Muscle of arm (tissue), 12 donors: Measurements from ENCODE around the gene PHC3. TPM values are rescaled to one million over a fixed set of nuclear protein-coding genes. Genes with fewer than 3 reads are reported as not detected.
"Not testable (repeated sequence)": the region's sequence is repeated elsewhere in the genome, so short reads cannot be mapped to it uniquely, and the experiment has no call there.

Experiments used
- DNase-seq: peaks from one replicate; pipeline ENCODE4 v3.0.0-alpha.2; 2013
- polyA plus RNA-seq, 12 donors: library from polyadenylated mRNA; unstranded; fragments of 120-200 nt; gene quantifications; one replicate each; pipeline ENCODE4 v1.2.1, GENCODE V29; 2013; ENCODE audit not compliant: insufficient read length in 12 of 12

Gene PHC3
- polyA plus RNA-seq, 12 donors = 14.1 to 47.2 (median 24.8) TPM

DNA sequence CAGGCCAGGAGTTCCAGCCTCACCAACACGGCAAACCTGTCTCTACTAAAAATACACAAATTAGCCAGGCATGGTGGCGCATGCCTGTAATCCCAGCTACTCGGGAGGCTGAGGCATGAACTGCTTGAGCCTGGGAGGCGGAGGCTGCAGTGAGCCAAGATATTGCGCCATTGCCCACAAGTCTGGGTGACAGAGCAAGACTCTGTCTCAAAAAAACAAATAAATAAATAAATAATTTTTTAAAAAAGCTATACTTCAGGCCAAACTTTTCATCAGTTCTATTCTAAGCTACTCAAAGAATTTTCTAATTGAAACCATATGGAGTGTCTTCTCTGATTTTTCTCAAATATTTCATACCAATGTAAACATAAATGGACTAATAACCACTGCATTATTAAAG, 43.5 kb downstream of the PHC3 start:
- no peak for DNase-seq

DNA sequence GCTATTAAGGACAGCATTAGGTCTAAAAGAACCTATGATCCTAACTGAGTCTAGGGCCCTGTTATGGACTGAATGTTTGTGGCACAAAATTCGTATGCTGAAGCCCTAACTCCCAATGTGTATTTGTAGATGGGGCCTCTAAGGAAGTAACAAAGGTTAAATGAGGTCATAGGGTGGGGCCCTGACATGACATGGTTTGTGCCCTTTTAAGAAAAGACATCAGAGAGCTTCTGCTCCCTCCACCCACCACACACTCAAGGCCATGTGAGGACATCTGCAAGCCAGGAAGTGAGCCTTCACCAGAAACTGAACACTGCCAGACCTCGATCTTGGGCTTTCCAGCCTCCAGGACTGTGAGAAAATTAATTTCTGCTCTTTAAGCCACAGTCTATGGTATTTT, 49.2 kb downstream of the PHC3 start:
- no peak for DNase-seq

DNA sequence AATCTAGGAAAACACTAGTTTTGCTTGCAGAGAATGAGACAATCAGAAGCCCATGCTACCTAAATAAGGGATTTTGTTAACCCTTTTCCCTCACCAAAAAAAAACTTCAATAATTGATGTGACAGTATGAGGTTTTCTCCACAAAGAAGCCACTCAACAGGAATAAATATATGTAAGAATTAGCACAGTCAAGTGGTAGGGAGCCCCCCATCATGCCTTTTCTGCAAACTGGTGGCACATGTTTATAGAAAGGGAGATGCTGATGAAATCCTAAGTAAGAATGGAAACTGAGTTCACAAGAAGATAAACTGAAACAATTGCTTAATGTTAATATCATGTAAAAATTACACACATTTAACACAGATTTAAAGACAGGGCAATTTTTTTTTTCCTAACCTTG, 51.0 kb downstream of the PHC3 start:
- no peak for DNase-seq

DNA sequence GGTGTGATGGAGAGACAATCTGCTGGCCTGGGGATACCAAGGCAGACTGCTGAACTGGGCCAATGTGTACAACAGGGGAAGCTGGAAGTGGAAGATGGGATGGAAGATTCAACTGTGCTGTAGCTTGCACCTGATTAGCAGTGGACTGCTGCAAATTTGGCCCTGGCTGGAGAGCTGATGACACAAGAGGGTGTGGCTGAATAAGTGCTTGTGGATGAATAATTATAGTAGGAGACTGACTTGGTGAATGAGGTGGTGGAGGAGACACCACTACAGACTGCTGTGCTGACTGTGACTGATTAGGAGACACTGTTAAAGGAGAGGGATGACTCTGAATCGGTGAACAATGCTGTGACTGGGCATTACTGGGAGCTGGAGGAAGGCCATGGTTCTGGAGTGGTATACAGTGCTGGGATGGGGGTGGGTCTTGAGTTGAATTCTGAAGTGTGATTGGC, 52.5 kb downstream of the PHC3 start:
- no peak for DNase-seq

DNA sequence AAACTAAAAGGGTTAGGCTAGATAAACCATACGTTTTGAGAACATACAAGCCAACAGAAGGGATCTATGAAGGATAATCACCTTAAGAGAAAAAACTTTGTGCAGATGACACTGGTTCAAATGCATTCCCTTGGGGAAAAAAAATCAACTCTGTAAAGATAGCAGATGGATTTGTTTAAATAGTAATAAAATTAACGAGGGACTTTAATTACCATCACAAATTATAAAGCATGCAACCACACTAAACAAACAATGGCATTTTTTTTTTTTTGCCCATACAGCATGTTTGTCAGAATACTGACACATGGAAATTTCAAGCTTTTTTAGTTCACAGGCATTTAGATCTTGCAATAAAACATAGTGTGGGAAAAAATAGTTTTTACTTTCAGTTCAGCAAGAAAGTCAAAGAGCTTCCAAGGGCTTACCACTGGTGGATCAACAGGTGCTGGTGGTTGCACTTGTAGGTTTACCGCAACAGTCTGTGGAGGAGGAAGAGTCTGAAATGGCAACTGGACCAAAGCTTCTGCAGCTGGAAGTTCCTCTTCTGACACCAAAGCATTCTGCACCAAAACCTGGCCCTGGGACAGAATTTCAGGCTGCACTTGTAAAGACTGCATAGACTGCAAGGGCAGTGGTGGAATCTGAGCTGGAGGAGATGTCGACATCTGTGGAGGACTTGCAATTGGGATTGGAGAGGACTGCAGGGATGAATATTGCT, 53.1 kb downstream of the PHC3 start:
- DNase-seq = no peak

DNA sequence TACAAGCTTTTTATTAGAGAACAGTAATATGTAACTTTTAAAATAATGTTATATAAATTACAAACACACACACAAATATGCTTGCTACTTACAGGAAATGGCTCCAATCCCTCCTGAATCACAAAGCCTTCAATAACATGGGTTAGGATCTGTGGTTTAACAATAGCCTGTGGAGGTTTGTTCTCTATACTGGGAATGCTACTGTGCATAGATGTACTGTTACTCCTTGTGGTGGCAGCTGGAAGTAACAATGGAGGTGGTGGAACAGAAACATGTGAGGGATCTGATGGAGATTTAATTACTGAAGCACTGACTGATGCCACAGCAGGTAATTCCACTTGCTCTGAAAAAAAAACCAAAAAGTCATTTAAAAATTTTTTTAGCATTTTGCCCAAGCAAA, 64.4 kb downstream of the PHC3 start:
- no peak for DNase-seq

DNA sequence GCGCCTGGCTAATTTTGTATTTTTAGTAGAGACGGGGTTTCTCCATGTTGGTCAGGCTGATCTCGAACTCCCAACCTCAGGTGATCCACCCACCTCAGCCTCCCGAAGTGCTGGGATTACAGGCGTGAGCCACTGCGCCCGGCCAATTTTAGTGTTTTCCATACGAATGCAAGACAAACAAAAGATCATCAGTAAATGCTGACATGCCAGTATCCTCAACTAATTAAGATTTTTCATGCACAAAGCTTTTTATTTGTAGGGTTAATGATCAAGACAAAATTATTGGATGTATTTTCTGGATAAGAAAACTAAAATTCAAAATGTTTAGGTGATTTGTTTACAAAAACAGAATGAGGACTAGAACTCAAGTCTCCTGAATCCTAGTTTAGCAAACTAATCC, 67.4 kb downstream of the PHC3 start:
- DNase-seq = not testable (repeated sequence)

DNA sequence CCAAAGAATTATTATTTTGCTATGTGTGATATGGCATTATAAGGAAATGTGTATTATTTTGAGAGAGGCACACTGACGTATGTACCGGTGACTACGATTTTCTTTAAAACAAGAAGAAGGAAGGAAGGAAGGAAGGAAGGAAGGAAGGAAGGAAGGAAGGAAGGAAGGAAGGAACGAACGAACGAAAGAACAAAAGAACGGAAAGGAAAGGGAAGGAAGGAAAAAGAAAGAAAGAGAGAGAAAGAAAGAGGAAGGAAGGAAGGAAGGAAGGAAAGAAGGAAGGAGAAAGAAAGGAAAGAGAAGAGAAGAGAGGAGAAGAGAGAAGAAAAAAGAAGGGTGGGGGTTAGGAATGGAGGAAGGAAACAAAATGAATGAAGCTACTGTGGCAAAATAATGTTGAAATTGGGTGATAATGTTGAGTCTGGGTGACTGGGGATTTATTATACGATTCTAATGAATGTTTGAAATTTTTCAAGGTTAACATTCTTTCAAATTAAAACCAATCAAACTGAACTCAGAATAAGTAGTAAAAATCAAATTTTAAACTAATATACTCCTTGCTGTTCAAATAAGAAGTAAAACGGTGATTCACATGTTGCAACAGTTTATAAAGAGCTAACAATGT, 70.3 kb downstream of the PHC3 start:
- no peak for DNase-seq

DNA sequence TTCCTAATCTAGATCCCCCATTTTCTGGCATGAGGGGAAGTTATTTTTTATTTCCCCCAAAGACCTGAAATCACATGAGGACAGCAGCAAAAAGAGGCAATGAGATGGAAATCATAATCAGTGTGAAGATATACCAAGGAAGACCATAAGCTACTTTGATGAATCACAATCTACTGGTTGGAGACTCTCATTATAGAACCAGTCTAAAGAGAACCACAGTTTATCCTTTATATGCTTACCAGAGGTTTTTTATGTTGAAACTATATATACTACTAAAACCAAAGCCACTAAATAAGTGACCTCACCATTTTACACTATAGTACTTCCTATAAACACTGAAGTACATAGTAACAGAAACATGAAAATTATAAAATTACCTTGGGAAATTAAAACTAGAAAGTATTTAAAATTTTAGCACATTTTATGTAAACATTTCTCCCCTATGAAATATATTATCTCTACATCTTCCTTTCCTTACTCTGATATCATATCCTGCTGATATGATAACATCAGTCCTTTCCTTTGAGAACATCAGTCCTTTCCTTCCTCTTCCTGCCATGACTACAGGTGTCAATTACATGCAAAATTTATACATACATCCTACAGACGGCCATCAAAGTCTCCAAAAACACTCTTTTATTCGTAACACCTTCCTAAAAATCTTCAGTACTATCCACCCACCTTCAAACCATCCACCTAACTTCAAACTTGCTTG, 71.8 kb downstream of the PHC3 start:
- no peak for DNase-seq

DNA sequence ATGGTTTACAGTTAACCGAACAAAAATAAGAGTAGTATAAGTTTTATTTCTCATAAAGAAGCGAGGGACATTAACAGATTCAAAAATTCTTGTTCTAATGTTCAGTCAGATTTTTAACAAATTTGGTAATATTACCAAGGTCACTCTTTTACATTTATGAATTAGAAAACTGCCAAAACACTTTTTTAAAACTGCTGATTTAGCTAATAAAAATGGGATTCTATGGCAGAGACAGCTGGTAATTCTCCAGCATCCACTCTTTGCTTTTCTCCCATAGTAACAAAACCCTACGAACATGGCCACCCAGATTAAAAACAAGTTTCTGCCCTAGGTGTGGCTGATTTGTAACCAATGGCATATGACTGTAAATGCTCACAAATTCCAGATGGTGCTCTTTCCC, 72.6 kb downstream of the PHC3 start:
- no peak for DNase-seq

DNA sequence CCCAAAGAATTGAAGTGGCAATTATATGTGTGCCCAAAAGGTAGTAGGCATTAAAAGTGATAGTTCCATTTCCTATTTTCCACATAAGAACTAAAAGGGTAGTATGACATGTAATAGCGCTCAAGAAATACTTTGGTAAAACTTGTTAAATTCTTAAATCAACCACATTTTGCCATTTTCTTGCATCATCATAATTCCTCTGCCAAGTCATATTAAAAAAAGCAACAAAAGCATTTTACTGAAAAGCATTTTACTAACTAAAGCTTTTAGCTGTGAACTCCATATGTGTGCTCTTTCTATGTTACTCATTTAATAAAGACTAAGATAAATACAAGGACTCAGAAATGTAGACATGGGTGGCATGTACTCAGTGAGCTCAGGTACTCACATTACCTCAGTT, 73.6 kb downstream of the PHC3 start:
- DNase-seq = no peak

DNA sequence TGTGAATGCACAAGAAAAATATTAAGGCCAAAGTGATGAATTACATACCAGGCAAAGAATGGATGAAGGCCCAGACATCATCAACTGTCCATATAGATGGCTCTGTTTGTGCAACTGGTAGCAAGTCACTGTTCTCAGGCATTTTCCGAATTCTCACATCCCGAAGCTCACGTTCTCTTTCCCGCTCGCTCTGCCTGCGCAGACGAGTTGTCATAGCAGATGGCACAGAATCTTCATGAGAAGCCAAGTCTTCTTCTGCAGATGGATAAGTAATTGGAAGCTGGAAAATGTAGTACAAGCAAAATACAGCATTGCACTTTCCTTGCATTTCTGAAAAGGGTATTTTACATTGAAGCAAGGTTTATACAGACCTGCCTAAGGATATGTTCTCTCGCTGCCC, 79.1 kb downstream of the PHC3 start:
- no peak for DNase-seq

DNA sequence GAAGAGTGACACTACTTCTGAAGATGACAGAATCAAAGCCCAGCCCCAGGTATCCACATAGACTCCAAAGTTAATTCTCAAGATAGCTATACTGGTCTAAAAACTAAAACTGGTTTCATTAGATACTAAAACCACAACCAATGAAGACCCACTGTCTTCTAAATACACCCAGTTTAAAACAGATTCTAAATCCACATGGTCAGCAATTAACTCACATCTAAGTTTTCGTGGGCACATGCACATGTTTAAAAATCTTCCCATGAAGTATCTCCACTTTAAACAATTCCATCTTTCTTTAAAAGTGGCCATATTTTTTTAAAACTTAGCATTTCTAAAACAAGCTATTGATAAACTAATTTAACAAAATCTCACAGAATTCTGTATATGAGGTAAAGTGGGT, 80.6 kb downstream of the PHC3 start:
- no peak for DNase-seq

DNA sequence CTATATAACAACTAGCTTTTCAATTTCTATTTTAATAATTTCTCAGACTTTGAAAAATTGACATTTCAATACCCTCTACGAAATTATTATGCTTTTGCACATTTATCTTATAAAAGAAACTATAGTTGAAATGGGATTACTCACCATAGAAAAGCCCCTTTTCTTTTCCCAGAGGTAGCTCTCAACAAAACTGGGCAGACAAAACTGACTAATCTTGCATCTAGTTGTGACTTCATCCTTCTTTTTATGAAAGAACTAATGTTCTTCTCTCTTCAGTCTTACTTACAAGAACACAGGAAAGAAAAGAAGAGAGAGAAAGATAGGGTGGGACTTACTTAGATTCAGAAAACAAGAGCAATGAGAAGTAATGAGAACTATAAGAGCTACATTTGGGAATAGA, 82.8 kb downstream of the PHC3 start:
- no peak for DNase-seq

DNA sequence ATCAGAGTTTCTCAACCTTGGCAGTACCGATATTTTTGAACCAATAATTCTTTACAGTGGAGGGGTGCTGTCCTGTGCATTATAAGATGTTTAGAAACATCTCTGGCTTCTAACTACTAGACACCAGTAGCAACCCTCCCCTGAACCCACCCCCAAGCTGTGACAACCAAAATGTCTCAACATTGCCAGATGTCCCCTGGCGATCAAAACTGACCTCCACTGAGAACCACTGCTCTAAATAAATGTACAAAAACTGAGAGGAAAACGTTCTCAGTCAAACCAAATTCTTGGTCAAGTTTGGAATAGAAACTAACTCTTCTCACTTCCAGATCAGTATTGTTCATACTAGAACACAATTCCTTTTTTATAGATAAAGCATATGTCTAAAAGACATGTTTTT, 85.2 kb downstream of the PHC3 start:
- no peak for DNase-seq

DNA sequence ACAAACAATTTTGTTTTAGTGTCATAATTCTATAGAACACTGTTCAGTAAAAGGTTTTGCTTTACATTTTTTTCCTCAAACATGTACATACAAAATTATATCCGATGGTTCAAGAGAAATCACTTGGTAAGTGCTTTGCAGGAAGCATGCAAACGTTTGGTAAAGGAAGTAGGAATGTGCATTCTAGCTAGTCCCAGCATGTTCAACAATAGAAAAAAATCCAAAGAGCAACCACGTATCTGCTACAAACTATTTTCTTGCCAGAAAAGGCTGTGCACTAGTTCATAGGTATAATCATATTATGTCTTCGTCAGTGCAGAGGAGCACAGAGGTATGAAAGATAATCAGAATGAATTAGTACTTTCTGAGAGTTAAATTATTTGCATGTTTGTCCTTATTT, 85.8 kb downstream of the PHC3 start:
- DNase-seq = no peak

DNA sequence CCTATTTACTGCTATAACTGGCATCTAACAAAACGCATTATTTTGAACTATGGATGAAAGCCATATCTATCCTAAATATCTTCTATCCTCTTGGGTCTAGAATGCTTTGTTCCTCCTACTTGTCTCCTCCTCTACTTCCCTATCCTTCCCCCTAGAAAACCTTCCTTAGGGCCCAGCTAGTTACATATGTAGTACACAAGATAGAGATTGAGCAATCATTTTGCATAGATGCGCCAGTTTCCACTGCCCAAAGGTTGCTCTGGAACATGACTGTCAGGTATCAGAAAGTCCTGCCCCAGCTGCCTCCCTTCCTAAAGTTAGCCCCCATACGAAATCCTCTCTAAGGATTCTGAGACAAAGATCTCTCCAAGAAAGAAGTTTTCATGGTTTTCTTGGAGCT, 88.6 kb downstream of the PHC3 start:
- DNase-seq = no peak

DNA sequence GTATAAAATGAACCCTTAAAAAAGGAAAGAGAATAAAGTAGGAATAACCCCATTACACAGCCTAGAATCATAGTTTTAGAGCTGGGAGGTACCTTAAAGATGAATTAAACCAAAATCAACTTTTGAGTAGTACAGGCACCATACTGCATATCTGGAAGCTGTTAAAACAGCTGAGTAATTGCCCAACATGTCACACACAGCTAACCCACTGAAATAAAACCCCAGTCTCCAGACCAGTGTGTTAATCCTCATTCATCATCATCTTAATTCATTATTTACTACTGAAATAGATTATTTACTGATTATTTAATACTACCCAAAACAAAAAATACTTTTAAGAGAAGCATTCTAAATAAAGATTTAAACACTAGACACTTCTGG, 90.9 kb downstream of the PHC3 start:
- DNase-seq = no peak

DNA sequence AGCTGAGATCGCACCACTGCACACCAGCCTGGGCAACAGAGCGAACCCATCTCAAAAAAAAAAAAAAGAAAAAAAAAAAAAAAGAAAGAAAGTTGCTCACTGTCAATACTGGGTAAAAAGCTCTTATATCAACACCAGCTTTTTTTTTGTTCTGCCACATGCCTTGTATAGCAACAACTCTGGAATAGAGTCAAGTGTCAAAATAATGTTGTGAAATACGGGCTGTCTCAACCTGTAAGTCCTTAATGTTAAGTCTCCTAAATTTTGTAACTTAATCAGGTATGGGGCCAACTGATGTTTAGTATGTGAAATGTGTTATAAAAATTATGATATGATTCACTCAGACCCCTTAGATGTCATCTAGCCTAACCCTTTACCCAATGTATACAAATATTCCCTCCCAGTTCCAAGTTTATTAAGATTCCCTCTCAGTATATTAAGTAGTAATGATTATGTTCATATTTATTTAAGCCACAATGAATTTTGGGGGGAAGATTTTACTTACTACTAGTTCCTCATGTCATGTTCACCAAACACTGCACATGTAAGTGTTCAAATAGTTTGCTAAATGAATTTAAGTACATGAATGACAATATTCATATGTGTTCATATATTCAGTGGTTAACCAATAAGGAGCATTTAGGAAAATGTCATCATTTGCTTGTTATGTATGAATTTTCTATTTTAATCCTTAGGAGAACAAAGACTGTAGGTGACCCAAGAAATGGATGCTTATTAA, 91.5 kb downstream of the PHC3 start:
- DNase-seq = no peak

DNA sequence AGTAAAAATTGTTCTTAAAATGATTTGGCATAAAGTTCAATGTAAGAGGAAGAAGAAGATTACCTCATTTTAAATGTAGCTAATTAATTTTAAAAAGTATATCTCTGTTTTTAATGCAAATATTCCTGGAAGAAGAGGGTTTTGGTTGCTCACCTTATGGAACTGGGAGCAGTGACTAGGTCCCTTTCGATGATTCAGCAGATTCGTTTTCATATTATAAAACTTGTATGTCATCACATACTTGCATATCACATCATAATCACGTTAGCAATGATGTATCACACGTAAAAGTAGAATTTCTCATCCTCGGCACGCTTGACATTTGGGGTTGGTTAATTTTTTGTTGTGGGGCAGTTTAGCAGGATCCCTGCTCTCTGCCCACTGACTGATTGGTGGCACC, 96.1 kb downstream of the PHC3 start:
- DNase-seq = no peak

DNA sequence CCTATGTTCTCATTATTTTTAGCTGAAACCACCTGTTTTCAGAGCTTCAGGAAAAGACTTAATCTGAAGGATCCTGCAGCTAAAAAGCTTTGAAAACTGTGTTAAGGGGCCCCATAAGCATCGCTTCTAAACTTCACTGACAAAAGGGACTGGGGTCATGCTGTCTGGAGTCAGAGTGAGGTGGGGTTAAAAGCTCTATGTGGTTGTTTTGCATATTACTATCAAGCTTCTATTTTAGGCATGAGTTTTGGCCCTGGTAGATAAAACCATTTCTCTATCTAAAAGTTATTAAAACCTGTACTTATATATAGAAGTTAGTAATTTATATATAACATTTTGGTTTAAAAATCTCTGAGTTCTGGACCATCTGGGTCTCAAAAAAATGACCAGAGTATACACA, 98.2 kb downstream of the PHC3 start:
- no peak for DNase-seq

DNA sequence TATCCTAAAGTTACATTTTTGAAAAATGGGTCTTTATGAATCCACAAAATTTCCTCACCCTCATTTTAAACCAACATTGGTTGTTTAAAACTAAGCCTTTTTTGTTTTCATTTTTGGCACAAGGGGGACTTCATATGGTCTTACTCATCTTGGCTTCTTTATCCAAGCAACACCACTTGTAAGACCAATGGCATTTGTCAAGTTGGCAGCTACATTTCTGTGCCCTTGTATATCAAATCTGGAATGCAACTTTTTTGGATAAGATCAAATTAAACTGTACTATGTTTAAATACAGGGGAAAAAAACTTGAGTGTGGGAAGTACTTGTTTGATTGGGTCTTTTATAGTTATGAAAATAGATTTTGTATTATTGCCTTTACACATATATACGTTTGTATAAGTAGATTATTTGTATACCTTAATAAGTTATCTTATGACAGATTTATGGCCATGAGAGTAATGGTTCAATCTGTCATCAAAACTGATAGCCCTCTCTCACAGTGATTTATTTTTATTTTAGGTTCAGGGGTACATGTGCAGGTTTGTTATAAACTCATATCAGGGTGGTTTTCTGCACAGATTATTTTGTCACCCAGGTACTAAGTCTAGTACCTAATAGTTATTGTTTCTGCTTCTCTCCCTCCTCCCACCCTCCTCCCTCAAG, 100.3 kb downstream of the PHC3 start:
- DNase-seq = peak; percentile 3
